NCI-H1417 (cell line): ENCODE measurements around the gene ZNF701.
A peak's percentile ranks its signal among the peaks of the same experiment; 100 is the strongest.
"Not testable (repeated sequence)": the region's sequence is repeated elsewhere in the genome, so short reads cannot be mapped to it uniquely, and the experiment has no call there.

ENCODE experiments used
- DNase-seq, 3 experiments: peaks; one replicate each; lab custom pipeline; 2025; lab: John Stamatoyannopoulos, UW

Gene ZNF701

DNA sequence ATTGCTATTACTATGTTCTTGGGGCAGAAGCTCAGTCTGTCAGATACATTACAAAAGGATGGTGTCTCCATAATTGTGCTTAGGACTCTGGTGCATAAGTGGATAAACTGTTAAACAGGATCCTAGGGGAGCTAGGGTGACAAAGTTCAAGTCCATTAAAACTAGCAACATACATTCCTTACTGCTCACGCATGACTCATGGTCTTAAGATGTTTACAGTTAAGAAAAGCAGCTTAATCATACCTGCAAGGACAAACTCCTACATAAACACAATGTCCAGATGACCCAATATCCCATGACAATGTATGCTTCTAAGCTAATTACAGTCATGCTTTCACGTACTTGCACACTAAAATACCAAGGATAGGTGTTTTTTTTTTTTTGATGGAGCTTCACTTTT lies 3.5 kb upstream of the ZNF701 start:
- no peak for DNase-seq

DNA sequence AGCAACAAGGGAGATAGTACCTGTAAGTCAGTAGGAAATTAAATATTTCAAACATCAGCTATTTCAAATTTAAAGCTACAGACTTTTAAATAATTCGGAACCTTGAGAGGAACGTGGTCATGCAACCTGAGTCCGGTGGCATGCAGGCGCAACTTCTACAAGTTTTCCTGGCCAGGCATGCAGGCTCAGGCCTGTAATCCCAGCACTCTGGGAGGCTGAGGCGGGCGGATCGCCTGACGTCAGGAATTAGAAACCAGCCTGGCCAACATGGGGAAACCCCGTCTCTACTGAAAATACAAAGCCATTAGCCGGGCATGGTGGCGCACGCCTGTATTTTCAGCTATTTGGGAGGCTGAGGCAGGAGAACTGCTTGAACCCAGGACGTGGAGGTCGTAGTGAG lies 2.2 kb upstream of the ZNF701 start:
- no peak for DNase-seq

DNA sequence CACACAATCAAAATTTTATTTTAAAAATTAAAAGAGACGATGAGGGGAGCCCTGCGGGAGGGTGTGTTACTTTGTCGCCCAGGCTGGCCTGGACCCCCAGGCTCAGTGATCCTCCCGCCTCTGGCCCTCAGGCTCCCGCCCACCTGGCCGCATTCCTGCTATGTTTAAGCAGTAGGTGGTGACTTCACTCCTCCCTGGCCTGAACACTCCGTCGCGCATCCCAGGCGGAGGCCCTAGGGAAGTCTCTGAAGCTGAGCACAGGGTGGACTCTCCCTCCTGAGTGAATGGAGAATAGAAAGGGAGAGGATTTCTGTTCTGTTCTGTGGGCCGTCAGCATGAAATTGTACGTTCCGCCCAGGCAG lies 468 bp upstream of the ZNF701 start:
- peak in 1 of 3 experiments; percentile 69 for DNase-seq

DNA sequence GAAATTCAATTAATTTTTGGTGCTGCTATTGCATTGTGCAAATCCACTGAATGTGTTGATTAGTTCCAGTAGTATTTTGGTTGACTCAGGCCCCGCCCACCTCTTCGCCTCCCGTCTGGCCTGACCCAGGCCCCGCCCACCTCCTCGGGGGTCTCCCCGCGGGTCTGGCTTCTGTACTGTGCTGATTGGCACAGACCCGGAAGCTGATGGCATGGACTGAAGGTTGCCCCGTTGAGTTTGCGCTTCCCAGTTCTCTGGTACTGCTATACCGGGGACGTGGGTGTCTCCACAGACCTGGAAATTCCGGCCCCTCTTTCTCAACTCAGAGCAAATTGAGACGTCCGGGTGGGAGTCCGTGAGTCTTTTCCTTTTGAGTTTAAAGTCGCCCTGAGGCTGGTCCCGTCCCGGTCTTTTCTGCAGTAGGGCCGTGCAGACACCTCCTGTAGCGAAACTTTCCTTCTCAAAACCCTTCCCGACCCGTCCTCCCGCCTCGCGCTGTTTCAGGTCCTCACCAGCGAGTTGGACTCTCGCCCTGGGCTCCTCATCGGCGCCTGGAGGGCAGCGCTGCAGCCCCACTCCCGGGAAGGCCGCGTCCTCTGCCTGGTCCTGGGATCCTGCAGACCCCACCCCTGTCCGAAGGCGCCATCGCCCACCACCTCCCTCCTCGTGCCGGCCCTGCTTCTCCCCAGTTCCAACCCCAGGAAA lies 14.8 kb downstream of the ZNF701 start:
- no peak for DNase-seq

DNA sequence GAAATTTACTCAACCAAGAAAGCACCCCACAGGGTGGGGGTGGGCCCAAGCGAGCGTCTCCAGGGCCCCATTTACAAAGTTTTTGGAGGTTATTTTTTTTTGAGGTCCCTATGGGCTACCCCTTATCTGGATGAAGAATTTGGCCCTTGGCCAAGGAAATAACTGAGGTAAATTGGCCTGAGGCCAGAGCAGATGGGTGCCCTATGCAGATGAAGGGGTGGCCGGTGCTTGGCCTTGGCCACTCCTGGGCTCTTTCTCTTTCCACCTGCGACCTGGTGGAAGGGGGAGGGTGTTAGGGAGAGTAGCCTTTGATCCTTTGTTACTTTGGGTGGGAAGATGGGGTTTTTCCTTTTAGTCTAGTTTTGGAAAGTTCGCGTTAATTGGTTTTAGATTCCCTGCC lies 15.5 kb downstream of the ZNF701 start:
- DNase-seq, result no peak

DNA sequence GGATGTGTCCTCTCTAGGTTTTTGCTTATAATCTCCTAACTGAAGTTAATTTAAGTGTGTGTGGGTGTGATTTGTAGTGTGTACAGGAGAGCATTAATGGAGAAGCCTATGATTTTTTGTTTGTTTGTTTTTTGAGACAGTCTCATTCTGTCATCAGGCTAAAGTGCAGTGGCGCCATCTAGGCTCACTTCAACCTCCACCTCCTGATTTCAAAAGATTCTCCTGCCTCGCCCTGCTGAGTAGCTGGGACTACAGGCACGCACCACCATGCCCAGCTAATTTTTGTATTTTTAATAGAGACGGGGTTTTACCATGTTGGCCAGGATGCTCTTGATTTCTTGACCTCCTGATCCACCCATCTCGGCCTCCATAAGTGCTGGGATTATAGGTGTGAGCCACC lies 20.6 kb downstream of the ZNF701 start:
- DNase-seq, result no peak

DNA sequence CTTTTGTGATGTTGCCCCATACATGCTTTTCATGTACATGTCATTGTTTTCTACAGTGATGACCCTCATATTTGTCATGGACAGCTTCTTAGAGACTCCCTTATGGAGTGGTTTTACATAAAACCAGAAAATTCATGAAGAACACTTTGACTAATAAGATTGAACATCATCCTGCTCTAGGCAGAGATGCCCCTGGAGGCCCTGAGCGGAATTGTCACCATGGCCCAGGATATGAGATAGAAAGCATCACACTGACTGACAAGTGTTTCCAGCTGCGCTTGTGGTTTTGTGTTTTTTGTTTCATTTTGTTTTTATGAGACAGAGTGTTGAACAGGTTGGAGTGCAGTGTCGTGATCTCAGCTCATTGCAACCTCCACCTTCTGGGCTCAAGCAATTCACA lies 22.2 kb downstream of the ZNF701 start:
- no peak for DNase-seq

DNA sequence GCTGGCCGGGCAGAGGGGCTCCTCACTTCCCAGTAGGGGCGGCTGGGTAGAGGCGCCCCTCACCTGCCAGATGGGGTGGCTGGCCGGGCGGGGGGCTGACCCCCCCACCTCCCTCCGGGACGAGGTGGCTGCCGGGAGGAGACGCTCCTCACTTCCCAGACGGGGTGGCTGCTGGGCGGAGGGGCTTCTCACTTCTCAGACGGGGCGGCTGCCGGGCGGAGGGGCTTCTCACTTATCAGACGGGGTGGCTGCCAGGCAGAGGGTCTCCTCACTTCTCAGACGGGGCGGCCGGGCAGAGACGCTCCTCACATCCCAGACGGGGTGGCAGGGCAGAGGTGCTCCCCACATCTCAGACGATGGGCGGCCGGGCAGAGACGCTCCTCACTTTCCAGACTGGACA lies 23.4 kb downstream of the ZNF701 start:
- not testable (repeated sequence) for DNase-seq

DNA sequence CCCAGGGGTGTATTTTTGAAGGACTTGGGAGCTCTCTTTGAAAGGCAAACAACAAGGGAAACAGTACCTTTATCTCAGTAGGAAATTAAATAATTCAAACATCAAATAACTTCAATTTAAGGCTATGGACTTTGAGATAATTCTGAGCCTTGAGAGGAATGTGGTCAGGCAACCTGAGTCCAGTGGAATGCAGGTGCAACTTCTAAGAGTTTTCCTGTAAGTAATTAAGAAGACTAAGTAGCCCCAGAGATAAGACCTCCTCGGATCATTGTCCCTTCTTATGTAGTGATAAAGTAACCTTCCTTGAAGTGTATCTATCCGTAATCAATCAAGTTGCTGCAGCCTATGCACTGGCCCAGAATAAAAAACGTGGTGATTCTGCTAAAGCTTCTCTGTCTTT lies 29.2 kb downstream of the ZNF701 start:
- DNase-seq, result no peak

DNA sequence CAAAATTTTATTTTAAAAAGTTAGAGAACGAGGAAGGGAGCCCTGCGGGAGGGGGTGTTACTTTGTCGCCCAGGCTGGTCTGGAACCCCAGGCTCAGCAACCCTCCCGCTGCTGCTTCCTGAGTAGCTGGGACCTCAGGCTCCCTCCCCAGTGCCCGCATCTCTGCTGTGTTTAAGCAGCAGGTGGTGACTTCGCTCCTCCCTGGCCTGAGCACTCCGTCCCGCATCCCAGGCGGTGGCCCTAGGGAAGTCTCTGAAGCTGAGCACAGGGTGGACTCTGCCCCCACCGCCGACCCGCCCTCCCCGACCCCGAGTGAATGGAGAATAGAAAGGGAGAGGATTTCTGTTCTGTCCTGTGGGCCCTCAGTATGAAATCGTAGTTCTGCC lies 30.5 kb downstream of the ZNF701 start:
- no peak for DNase-seq

DNA sequence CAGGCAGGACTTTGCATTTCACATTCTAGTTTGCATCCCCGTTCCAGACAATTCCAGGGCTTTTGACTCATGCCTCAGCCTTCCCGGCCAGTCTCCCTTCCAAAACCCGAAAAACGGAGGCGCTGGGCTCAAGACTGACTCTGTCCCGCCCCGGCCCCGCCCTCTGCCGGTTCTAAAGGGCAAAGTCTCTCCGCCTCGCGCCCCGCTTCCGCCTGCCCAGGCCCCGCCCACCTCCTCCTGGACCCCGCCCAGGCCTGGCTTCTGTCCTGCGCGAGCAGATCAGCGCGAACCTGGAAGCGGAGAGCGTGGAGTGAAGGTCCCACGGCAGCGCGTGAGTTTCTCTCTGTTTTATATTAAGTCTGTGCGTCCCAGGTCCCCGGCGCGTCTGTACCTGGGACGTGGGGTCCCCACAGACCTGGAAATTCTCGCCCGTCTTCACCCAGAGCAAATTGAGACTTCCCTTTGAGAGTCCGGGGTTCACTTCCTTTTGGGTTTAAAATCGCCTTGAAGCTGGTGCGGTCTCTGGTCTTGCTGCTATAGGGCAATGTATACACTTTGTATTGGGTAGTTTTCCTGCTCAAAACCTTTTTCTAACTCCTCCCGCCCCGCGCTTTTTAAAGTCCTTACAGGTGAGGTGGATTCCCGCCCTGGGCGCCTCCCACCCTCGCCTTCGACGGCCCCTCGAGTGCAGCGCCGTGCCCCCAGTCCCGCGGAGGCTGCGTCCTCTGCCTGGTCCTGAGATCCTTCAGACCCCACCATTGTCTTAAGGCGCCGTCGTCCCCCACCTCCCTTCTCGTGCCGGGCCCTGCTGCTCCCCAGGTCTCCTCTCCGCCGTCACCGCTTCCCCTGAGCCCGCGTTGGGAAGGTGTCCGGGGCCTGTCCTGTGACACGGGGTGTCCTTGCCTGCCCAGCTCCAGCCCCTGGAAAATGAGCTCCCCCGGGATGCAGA lies 31.2 kb downstream of the ZNF701 start:
- peak; percentile 79 to 90 (median 84) for DNase-seq

DNA sequence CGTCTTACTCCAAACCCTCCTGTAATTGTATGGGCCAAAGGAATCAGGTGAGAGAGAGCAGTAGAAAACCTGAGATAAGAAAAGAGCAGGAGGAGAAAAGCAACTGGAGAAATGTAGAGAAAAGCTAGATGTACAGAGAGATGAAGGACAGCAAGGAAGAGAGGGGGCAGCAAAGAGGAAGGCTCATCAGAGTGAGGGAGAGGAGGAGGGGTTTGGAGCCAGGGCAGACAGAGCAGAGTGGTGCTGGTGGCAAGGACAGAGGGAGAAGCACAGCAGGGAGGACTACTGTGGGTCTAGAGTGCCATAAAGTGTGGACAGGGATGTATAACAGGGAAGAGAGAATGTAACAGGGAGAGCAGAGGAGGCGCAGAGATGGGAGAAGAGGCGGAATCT lies 31.9 kb downstream of the ZNF701 start:
- peak in 1 of 3 experiments; percentile 48 for DNase-seq

DNA sequence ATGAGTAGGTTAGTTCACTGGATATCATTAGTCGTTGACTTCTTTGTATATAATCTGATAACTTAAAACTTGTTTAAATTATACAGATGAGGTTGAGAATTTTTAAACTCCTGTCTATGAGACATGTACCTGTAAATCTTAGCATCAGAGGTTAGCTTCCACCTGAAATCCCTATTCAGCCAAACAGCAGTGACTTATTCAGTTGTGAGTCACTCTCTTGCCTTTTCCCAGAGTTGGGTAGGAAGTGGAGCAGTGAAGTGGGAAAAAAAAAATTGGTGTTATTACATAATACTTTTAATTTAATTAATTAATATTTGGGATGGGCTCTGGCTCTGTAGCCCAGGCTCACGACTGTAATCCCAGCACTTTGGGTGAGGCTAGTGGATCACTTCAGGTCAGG lies 32.9 kb downstream of the ZNF701 start:
- DNase-seq, result no peak

DNA sequence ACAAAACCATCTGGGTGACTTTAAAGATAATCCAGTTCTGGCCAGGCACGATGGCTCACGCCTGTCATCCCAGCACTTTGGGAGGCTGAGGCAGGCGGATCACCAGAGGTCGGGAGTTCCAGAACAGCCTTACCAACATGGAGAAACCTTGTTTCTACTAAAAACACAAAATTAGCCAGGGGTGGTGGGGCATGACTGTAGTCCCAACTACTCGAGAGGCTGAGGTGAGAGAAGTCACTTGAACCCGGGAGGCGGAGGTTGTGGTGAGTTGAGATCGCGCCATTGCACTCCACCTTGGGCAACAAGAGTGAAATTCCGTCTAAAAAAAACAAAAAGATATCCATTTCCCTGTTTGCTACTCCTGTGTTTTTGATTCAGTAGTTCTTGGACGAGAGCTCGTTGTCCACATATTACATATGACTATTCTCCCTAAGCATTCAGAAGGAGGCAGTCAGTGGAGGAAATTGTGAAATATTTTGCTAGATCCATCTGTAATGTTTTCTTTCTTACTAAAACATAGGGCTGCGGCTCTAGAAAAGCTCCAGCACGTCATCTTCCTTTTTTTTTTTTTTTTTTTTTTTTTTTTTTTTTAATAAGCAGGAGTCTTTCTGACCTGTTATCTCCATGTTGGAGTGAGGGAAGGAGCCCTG lies 33.6 kb downstream of the ZNF701 start:
- no peak for DNase-seq

DNA sequence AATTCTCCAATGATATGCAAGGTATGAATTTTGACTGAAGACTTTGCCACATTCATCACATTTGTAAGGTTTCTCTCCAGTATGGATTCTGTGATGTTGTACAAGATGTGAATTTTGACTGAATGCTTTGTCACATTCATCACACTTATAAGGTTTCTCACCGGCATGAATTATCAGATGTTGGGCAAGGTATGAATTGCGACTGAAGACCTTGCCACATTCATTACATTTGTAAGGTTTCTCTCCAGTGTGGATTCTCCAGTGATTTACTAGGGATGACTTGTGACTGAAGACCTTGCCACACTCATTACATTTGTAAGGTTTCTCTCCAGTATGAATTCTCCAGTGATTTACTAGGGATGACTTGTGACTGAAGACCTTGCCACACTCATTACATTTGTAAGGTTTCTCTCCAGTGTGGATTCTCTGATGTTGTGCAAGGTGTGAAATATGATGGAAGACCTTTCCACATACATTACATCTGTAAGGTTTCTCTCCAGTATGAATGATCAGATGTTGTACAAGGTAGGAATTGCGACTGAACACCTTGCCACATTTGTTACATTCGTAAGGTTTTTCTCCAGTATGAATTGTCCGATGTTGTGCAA lies 43.3 kb downstream of the ZNF701 start:
- no peak for DNase-seq

DNA sequence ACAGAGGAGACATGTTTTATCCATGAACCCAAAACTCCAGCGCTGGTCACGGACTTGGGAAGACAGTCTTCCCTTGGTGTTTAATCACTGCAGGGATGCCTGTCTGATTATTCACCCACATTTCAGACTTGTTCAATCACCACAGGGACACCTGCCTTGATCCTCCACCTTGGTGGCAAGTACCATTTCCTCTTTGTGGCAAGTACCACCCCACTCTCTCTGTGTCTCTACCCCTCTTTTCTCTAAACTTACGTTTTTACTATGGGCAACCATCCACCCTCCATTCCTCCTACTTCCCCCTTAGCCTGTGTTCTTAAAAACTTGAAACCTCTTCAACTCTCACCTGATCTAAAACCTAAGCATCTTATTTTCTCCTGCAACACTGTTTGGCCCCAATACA lies 51.3 kb downstream of the ZNF701 start:
- no peak for DNase-seq

DNA sequence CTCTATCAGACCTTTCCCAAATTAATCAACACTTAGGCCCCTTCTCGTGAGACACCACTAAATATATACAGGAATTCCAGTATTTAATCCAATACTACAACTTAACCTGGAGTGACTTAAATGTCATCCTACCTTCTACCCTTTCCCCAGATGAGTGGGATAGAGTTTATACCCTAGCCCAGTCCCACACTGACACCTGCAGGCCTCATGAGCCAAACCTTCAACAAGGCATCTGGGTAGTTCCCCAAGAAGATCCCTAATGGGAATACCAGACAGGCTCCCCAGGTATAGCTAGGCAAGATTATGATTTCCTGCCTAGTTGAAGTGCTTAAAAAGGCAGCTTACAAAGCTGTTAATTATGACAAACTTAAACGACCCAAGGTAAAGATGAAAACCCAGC lies 52.2 kb downstream of the ZNF701 start:
- DNase-seq, result no peak

DNA sequence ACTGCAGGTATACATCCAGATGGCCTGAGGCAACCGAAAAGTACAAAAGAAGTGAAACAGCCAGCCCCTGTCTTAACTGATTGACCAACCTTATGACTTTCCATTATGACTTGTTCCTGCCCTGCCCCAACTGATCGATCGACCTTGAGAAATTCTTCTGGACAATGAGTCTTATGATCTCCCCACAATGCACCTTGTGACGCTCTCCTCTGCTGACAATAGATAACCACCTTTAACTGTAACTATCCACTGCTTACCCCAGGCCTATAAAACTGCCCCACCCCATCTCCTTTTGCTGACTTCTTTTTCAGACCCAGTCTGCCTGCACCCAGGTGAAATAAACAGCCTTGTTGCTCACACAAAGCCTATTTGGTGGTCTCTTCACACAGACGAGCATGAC lies 56.8 kb downstream of the ZNF701 start:
- no peak for DNase-seq

DNA sequence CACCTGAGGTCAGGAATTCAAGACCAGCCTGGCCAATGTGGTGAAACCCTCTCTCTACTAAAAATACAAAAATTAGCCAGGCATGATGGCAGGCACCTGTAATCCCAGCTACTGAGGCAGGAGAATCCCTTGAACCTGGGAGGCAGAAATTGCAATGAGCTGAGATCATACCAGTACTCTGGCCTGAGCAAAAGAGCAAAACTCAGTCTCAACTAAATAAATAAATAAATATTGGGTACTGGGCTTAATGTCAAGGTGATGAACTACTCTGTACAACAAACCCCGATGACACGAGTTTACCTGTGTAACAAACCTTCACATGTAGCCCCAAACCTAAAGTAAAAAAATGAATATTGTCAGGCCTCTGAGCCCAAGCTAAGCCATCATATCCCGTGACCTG lies 57.4 kb downstream of the ZNF701 start:
- DNase-seq, result not testable (repeated sequence)

DNA sequence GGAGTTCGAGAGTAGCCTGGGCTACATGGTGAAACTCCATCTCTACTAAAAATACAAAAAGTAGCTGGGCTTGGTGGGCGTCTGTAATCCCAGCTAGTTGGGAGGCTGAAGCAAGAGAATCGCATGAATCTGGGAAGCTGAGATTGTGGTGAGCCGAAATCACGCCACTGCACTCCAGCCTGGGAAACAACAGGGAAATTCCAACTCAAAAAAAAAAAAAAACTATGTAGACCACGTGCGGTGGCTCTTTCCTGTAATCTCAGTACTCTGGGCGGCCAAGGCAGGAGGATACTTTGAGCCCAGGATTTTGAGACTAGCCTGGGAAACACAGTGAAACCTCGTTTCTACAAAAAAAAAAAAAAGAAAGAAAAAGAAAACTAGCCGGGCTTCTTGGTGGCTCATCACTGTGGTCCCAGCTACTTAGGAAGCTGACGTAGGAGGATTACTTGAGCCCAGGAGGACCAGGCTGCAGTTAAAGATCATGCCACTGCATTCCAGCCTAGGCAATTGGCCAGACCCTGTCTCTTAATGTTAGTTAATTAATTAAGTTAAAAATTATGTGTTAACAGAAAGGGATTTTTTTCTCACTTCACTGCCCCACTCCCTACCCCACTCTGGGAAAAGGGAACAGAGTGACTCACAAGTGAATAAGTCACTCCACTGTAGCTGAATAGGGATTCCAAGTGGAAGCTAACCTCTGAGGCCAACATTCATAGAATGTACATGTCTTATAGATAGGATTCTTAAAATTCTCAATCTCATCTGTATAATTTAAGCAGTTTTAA lies 65.9 kb downstream of the ZNF701 start:
- DNase-seq, result no peak
